ENCODE data around the gene ARMS2.
A peak's percentile ranks its signal among the peaks of the same experiment; 100 is the strongest.

DNA sequence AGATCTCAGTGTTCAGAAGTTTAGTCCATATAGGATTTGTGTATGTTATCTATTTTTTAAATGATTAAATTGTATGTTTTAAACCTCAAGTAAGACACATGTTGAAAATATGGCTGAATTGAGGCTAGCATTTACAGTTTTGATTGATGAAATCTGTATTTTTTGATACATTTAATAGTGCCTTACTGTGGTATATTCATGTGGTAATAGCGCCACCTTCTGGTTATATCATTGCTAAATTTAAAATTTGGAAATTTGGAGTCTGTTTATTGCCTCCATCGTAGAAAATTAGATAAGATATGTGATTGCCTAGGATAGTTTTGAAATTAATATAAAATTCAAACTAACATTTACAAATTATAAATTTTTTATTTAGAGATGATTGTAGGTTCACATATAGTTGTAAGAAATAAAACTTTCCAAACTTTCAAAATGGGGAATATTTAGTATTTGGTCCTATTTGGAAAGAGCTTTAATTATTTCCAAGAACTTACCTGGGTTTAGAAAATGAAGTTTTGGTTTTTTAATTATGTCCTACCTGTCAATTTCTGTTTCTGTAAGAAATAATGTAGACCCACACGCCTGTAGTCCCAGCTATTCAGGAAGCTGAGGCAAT lies 19.1 kb upstream of the ARMS2 start:
- TF ChIP-seq CTCF (IDR thresholded peaks at IDR 0.05) = peak; percentile 64 to 68 (median 68)
- TF ChIP-seq POLR2A (IDR thresholded peaks at IDR 0.05) = no peak

Measured in right lobe of liver (tissue), 4 donors.